HUES64 (cell line): ENCODE data around the gene AMBRA1.

Source experiments
- H3K27ac ChIP-seq: 2 replicates; pipeline ENCODE4 v1.7.0; 2013; ENCODE audit warnings: low read depth, low read length, inconsistent platforms
- H3K27me3 ChIP-seq: 2 replicates; pipeline ENCODE4 v1.6.1; 2013; ENCODE audit warnings: mild to moderate bottlenecking, low read length; ENCODE audit not compliant: insufficient read depth
- H3K36me3 ChIP-seq: 2 replicates; pipeline ENCODE4 v1.6.1; 2013; ENCODE audit warnings: mild to moderate bottlenecking, low read length; ENCODE audit not compliant: insufficient read depth
- H3K4me1 ChIP-seq: 2 replicates; pipeline ENCODE4 v1.6.1; 2013; ENCODE audit warnings: mild to moderate bottlenecking, low read length, moderate library complexity; ENCODE audit not compliant: insufficient read depth
- H3K4me3 ChIP-seq: 2 replicates; pipeline ENCODE4 v1.5.1; 2013; ENCODE audit warnings: mild to moderate bottlenecking, low read length, moderate library complexity
- H3K9ac ChIP-seq: 2 replicates; pipeline ENCODE4 v1.6.1; 2013; ENCODE audit warnings: mild to moderate bottlenecking, low read depth, low read length
- H3K9me3 ChIP-seq: 2 replicates; pipeline ENCODE4 v1.6.1; 2013; ENCODE audit warnings: low read depth, low read length; ENCODE audit not compliant: insufficient read depth
- WGBS: fragments of 150-250, 120-280 bp; methylation state at CpG from one replicate; pipeline ENCODE4 v1.1.7; 2013; ENCODE audit warnings: missing lambda C conversion rate; 5-methylcytosine and 5-hydroxymethylcytosine counted together

Gene AMBRA1

GRCh38 chr11:46541593-46542371 lies 52.0 kb downstream of the AMBRA1 start:
- H3K4me1 ChIP-seq: peaks cover 13% of the 10 kb centered on the region
- no peak overlapping the region for H3K27ac ChIP-seq
- H3K27me3 ChIP-seq: no peaks in the 10 kb centered on the region
- peaks cover 59% of the 10 kb centered on the region for H3K36me3 ChIP-seq
- no peak overlapping the region for H3K9ac ChIP-seq
- H3K9me3 ChIP-seq: no peaks in the 10 kb centered on the region
- WGBS: 94% methylated on average over 16 of the region's 16 CpGs
- H3K4me3 ChIP-seq: no peak overlapping the region

- Histone ChIP-seq H3K4me1 (peaks cover 16% of the 10 kb centered on the region), H3K9me3 (no peaks in the 10 kb centered on the region), H3K27me3 (no peaks in the 10 kb centered on the region), H3K4me3 (no peak overlapping the region), H3K27ac (no peak overlapping the region), H3K9ac (no peak overlapping the region), H3K36me3 (peaks cover 51% of the 10 kb centered on the region)
- 94% methylated on average over 4 of the region's 4 CpGs for WGBS
Observed at GRCh38 chr11:46540807-46541206, 53.0 kb downstream of the AMBRA1 start.

GRCh38 chr11:46537537-46538295 lies 56.1 kb downstream of the AMBRA1 start:
- peak overlapping the region; percentile 22; the same call in 1 of the 2 replicates for H3K27ac ChIP-seq
- H3K27me3 ChIP-seq: no peaks in the 10 kb centered on the region
- peaks cover 24% of the 10 kb centered on the region for H3K4me1 ChIP-seq
- H3K36me3 ChIP-seq: peaks cover 23% of the 10 kb centered on the region
- WGBS: 18% methylated on average over 4 of the region's 5 CpGs
- 0 out of 2 replicates have a peak overlapping the region, but pooled peaks have one; percentile 1 for H3K9ac ChIP-seq
- no peak overlapping the region for H3K4me3 ChIP-seq
- H3K9me3 ChIP-seq: no peaks in the 10 kb centered on the region

GRCh38 chr11:46537121-46537520 lies 56.7 kb downstream of the AMBRA1 start:
- H3K4me1 ChIP-seq: peaks cover 24% of the 10 kb centered on the region
- 39% methylated on average over 2 of the region's 2 CpGs for WGBS
- no peaks in the 10 kb centered on the region for H3K27me3 ChIP-seq
- 0 out of 2 replicates have a peak overlapping the region, but pooled peaks have one; percentile 1 for H3K9ac ChIP-seq
- peak overlapping the region; percentile 22; the same call in 1 of the 2 replicates for H3K27ac ChIP-seq
- no peak overlapping the region for H3K4me3 ChIP-seq
- H3K36me3 ChIP-seq: peaks cover 17% of the 10 kb centered on the region
- no peaks in the 10 kb centered on the region for H3K9me3 ChIP-seq

- peaks cover 24% of the 10 kb centered on the region for H3K4me1 ChIP-seq
- H3K9me3 ChIP-seq: no peaks in the 10 kb centered on the region
- no peak overlapping the region for H3K27ac ChIP-seq
- H3K4me3 ChIP-seq: no peak overlapping the region
- H3K36me3 ChIP-seq: peaks cover 2% of the 10 kb centered on the region; the same call in 1 of the 2 replicates
- H3K27me3 ChIP-seq: no peaks in the 10 kb centered on the region
- WGBS: 96% methylated on average over 3 of the region's 4 CpGs
- H3K9ac ChIP-seq: no peak overlapping the region
Observed at GRCh38 chr11:46535688-46536087, 58.1 kb downstream of the AMBRA1 start.

GRCh38 chr11:46534711-46535110 lies 59.1 kb downstream of the AMBRA1 start:
- H3K36me3 ChIP-seq: no peaks in the 10 kb centered on the region
- no peak overlapping the region for H3K27ac ChIP-seq
- no peak overlapping the region for H3K4me3 ChIP-seq
- no peak overlapping the region for H3K9ac ChIP-seq
- 93% methylated on average over 5 of the region's 5 CpGs for WGBS
- no peaks in the 10 kb centered on the region for H3K27me3 ChIP-seq
- no peaks in the 10 kb centered on the region for H3K9me3 ChIP-seq
- peaks cover 24% of the 10 kb centered on the region for H3K4me1 ChIP-seq

- H3K27me3 ChIP-seq: no peaks in the 10 kb centered on the region
- H3K36me3 ChIP-seq: no peaks in the 10 kb centered on the region
- H3K4me1 ChIP-seq: peaks cover 31% of the 10 kb centered on the region
- H3K27ac ChIP-seq: no peak overlapping the region
- no peaks in the 10 kb centered on the region for H3K9me3 ChIP-seq
- no peak overlapping the region for H3K9ac ChIP-seq
- 86% methylated on average over 7 of the region's 9 CpGs for WGBS
- no peak overlapping the region for H3K4me3 ChIP-seq
Observed at GRCh38 chr11:46533396-46534100, 60.3 kb downstream of the AMBRA1 start.

- Histone ChIP-seq H3K9ac (no peak overlapping the region), H3K4me3 (no peak overlapping the region), H3K9me3 (no peaks in the 10 kb centered on the region), H3K27ac (no peak overlapping the region), H3K4me1 (peaks cover 10% of the 10 kb centered on the region), H3K36me3 (no peaks in the 10 kb centered on the region), H3K27me3 (no peaks in the 10 kb centered on the region)
- 89% methylated on average over 5 of the region's 6 CpGs for WGBS
Observed at GRCh38 chr11:46529928-46530574, 63.8 kb downstream of the AMBRA1 start.

GRCh38 chr11:46529095-46529905 lies 64.5 kb downstream of the AMBRA1 start:
- H3K4me1 ChIP-seq: peaks cover 8% of the 10 kb centered on the region
- WGBS: 64% methylated on average over 3 of the region's 4 CpGs

GRCh38 chr11:46528445-46529094 lies 65.3 kb downstream of the AMBRA1 start:
- H3K4me1 ChIP-seq: peaks cover 9% of the 10 kb centered on the region
- H3K4me3 ChIP-seq: no peak overlapping the region
- no peak overlapping the region for H3K27ac ChIP-seq
- no peaks in the 10 kb centered on the region for H3K9me3 ChIP-seq
- no peaks in the 10 kb centered on the region for H3K36me3 ChIP-seq
- H3K27me3 ChIP-seq: no peaks in the 10 kb centered on the region
- no peak overlapping the region for H3K9ac ChIP-seq
- 97% methylated on average over 8 of the region's 8 CpGs for WGBS

More at GRCh38 chr11:46529095-46529905, 64.5 kb downstream of the AMBRA1 start:
- no peak overlapping the region for H3K27ac ChIP-seq
- no peaks in the 10 kb centered on the region for H3K36me3 ChIP-seq
- H3K9me3 ChIP-seq: no peaks in the 10 kb centered on the region
- no peak overlapping the region for H3K9ac ChIP-seq
- H3K27me3 ChIP-seq: no peaks in the 10 kb centered on the region
- no peak overlapping the region for H3K4me3 ChIP-seq
